ENCODE results near the gene CHRM4. TPM values are rescaled to one million over a fixed set of nuclear protein-coding genes. Genes with fewer than 3 reads are reported as not detected.

The CHRM4 gene
- total and polyA plus RNA-seq, 8 donors: 0.08 to 0.66 (median 0.22) TPM; not detected in 1

DNA sequence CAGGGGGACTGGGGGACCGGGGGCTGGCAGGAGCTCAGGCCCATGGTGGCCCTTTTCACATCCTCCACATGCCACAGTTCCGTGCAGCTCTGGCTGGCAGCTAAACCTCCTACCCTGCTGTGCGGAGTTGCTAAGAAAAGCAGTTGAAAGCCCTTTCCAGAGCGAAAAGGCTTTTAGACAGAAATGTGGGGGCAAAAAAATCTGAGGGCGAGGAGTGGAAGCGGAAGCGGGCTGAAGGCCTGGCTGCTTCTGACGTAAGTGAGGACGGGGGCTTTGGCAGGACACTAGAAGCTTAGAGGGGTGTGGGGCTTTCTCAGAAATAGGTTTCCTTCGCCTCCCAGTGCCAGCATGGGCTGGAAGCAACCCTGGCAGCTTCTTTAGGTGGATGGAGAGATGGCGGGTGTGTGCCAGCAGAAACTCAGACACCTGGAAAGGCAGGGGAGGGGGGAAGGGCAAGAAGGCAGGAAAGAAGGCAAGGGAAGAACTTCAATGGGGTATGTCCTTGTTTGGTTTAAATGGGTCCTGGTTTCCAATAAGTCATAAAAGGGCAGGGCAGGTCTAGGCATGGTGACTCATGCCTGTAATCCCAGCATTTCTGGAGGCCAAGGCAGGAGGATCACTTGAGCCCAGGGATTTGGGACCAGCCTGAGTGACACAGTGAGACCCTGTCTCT is 55.5 kb downstream of the CHRM4 start:
- no peak for DNase-seq

DNA sequence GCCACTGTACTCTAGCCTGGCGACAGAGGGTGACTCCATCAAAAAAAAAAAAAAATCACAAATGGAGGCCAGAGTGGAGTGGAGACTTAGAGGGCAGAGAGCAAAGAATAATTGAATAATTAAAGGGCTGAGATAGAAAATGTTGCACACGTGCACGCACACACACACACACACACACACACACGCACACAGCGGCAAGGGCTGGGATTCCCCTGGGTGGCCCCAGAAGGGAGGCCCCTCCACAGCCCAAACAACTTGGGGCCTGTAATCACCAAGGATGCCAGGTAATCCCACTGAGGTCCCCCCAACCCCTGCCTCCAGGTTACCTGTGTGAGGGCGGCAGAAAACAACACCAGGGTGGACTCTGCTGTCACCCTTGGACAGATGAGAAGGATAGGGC is 56.3 kb downstream of the CHRM4 start:
- Histone ChIP-seq H3K9me3 (no peaks in the 10 kb centered on the region), H3K27ac (no peak overlapping the region), H3K4me3 (no peak overlapping the region), H3K36me3 (no peaks in the 10 kb centered on the region), H3K4me1 (peaks cover 0 to 12% (median 4%) of the 10 kb centered on the region in 3 donors), H3K27me3 (peaks cover 0 to 3% (median 2%) of the 10 kb centered on the region in 4 donors)
- DNase-seq (no peak), ATAC-seq (no peak), FAIRE-seq (no peak)
- intact Hi-C loops (cut with DNase I): no loop called here
- 94% methylated on average over 6 of the region's 6 CpGs for WGBS, 2 donors
- TF ChIP-seq, protein P1, sequence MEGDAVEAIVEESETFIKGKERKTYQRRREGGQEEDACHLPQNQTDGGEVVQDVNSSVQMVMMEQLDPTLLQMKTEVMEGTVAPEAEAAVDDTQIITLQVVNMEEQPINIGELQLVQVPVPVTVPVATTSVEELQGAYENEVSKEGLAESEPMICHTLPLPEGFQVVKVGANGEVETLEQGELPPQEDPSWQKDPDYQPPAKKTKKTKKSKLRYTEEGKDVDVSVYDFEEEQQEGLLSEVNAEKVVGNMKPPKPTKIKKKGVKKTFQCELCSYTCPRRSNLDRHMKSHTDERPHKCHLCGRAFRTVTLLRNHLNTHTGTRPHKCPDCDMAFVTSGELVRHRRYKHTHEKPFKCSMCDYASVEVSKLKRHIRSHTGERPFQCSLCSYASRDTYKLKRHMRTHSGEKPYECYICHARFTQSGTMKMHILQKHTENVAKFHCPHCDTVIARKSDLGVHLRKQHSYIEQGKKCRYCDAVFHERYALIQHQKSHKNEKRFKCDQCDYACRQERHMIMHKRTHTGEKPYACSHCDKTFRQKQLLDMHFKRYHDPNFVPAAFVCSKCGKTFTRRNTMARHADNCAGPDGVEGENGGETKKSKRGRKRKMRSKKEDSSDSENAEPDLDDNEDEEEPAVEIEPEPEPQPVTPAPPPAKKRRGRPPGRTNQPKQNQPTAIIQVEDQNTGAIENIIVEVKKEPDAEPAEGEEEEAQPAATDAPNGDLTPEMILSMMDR (IDR thresholded peaks at IDR 0.05): no peak

More for the DNA sequence above, 55.5 kb downstream of the CHRM4 start:
- 92% methylated on average over 11 of the region's 11 CpGs for WGBS, 2 donors
- Histone ChIP-seq H3K4me1 (peaks cover 0 to 12% (median 4%) of the 10 kb centered on the region in 3 donors), H3K27me3 (peaks cover 0 to 3% (median 2%) of the 10 kb centered on the region in 4 donors), H3K4me3 (no peak overlapping the region), H3K36me3 (no peaks in the 10 kb centered on the region), H3K27ac (no peak overlapping the region), H3K9me3 (no peaks in the 10 kb centered on the region)
- TF ChIP-seq, protein P1 (IDR thresholded peaks at IDR 0.05): no peak
- no peak for FAIRE-seq
- no peak for ATAC-seq
- intact Hi-C loops (cut with DNase I): no loop called here

DNA sequence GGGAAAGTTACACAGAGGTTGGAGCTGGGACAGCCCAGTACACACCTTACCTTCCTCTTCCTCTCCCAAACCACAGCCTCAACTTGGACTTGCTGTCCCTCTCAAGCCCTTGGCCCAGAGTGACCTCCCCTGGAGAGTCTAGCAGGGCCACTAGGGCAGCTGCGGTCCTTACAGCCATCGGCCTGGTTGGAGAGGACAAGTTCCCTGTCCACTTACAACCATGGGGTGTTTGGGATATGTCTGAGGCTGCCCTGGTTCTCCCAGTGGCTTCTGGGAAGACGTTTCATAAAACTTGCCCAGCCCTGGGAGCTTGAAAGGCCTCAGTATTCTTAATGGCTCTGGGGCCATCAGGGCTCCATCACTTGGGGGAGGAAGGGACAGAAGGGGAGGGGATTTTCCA is 57.4 kb downstream of the CHRM4 start:
- Histone ChIP-seq H3K9me3 (no peaks in the 10 kb centered on the region), H3K27me3 (peaks cover 0 to 3% (median 2%) of the 10 kb centered on the region in 4 donors), H3K36me3 (no peaks in the 10 kb centered on the region), H3K27ac (no peak overlapping the region), H3K4me1 (peaks cover 0 to 12% (median 4%) of the 10 kb centered on the region in 3 donors), H3K4me3 (no peak overlapping the region)
- intact Hi-C loops (cut with DNase I): no loop called here
- FAIRE-seq (no peak), DNase-seq (no peak), ATAC-seq (no peak)
- 91 to 100% methylated on average over 3 of the region's 3 CpGs for WGBS, 2 donors
- TF ChIP-seq, protein P1 (IDR thresholded peaks at IDR 0.05): no peak

Small RNAs within 50 kb of the gene (microRNA-seq; reads per million reads assigned to microRNA genes)
- gene MIR4688: 0 reads per million in 2 donors

Other genes with a start within 250 kb of the CHRM4 start
- gene CREB3L1, start 114.1 kb downstream of the CHRM4 start, total RNA-seq: 100 to 1,000 TPM in 1 of 6 donors, 10 to 100 TPM in 5; 26.3 to 129 (median 47.9) TPM
- 10 to 100 TPM; 40.1 to 59.1 TPM for gene CREB3L1, start 114.1 kb downstream of the CHRM4 start, polyA plus RNA-seq
- 10 to 100 TPM; 34.1 to 46.3 (median 35.0) TPM for gene DGKZ, start 44.3 kb downstream of the CHRM4 start, total RNA-seq
- 10 to 100 TPM; 81.1 to 88.8 TPM for gene DGKZ, start 44.3 kb downstream of the CHRM4 start, polyA plus RNA-seq
- gene MDK, start 10.1 kb downstream of the CHRM4 start, total RNA-seq: 10 to 100 TPM in 4 of 6 donors, 1 to 10 TPM in 2; 4.3 to 84.4 (median 16.5) TPM
- 10 to 100 TPM; 23.6 to 66.5 TPM for gene MDK, start 10.1 kb downstream of the CHRM4 start, polyA plus RNA-seq
- 10 to 100 TPM; 10.2 to 18.7 (median 12.4) TPM for gene AMBRA1, start 202.2 kb upstream of the CHRM4 start, total RNA-seq
- 1 to 10 TPM; 6.8 to 8.2 TPM for gene AMBRA1, start 202.2 kb upstream of the CHRM4 start, polyA plus RNA-seq
- 1 to 10 TPM; 1.7 to 2.6 (median 2.2) TPM for gene HARBI1, start 225.5 kb upstream of the CHRM4 start, total RNA-seq
- 1 to 10 TPM; 2.0 TPM for gene HARBI1, start 225.5 kb upstream of the CHRM4 start, polyA plus RNA-seq
- 10 to 100 TPM; 34.0 to 59.6 (median 41.9) TPM for gene ATG13, start 225.8 kb upstream of the CHRM4 start, total RNA-seq
- 10 to 100 TPM; 27.5 to 28.5 TPM for gene ATG13, start 225.8 kb upstream of the CHRM4 start, polyA plus RNA-seq